SK-N-SH (cell line): ENCODE measurements around the gene HBG1. TPM values are rescaled to one million over a fixed set of nuclear protein-coding genes. Genes with fewer than 3 reads are reported as not detected.

Source experiments
- CTCF ChIA-PET: fragments of 300-600, 350-600 bp; formaldehyde crosslinking; extraction: SDS; loops from one replicate; lab custom pipeline; 2021; lab: Yijun Ruan, JAX
- POLR2A ChIA-PET: fragments of 350-600 bp; sonication (Branson Sonifier 250); formaldehyde crosslinking; extraction: SDS; loops from one replicate; lab custom pipeline; 2020; ENCODE audit warnings: antibody characterized with exemption, inconsistent platforms; lab: Yijun Ruan, JAX
- DNase-seq: peaks from one replicate; pipeline ENCODE4 v3.0.0; 2012
- H2AFZ ChIP-seq: fragments of 200-600 bp; sonication (generic); 2 replicates; pipeline ENCODE4 v1.8.1; 2016; ENCODE audit warnings: antibody characterized with exemption, mild to moderate bottlenecking, low read depth
- H3F3A ChIP-seq: fragments of 200-600 bp; sonication (generic); replicated peaks from 2 replicates; pipeline ENCODE3; 2016; ENCODE audit warnings: antibody characterized with exemption, mild to moderate bottlenecking; ENCODE audit not compliant: insufficient read depth
- H3K27ac ChIP-seq, 2 experiments: fragments of 200-500 bp in 1 of 2; fragments of 200-600 bp in 1 of 2; sonication (Bioruptor generic) in 1 of 2; sonication (generic), shearing (Covaris generic) in 1 of 2; 2 replicates each; pipeline versions ENCODE4 v1.5.1 to v1.6.1; 2014 to 2016; ENCODE audit warnings: low read depth in 2 of 2, inconsistent platforms in 1 of 2, low read length in 1 of 2, mild to moderate bottlenecking in 1 of 2, mixed read lengths in 1 of 2
- H3K27me3 ChIP-seq: fragments of 200-600 bp; sonication (generic), shearing (Covaris generic); 2 replicates; pipeline ENCODE4 v1.6.1; 2016; ENCODE audit warnings: mixed run types; ENCODE audit not compliant: insufficient read depth
- H3K36me3 ChIP-seq, 2 experiments: fragments of 200-500 bp in 1 of 2; fragments of 200-600 bp in 1 of 2; sonication (Bioruptor generic) in 1 of 2; sonication (generic) in 1 of 2; replicated peaks in 1 of 2; 2 replicates each; pipeline versions ENCODE3 to v1.5.1; 2014 to 2016; ENCODE audit warnings: low read length in 1 of 2, mild to moderate bottlenecking in 1 of 2; ENCODE audit not compliant: insufficient read depth in 2 of 2, control insufficient read depth in 1 of 2
- H3K4me1 ChIP-seq, 2 experiments: fragments of 200-500 bp in 1 of 2; fragments of 200-600 bp in 1 of 2; sonication (Bioruptor generic) in 1 of 2; sonication (generic), shearing (Covaris generic) in 1 of 2; 2 replicates each; pipeline versions ENCODE4 v1.5.1 to v1.6.1; 2014 to 2016; ENCODE audit warnings: low read depth in 1 of 2, low read length in 1 of 2, mixed run types in 1 of 2; ENCODE audit not compliant: insufficient read depth in 2 of 2, control insufficient read depth in 1 of 2
- H3K4me2 ChIP-seq: fragments of 200-600 bp; sonication (generic), shearing (Covaris generic); 2 replicates; pipeline ENCODE4 v1.6.1; 2017; ENCODE audit warnings: mixed run types
- H3K4me3 ChIP-seq, 2 experiments: fragments of 200-500 bp in 1 of 2; fragments of 200-600 bp in 1 of 2; sonication (Bioruptor generic) in 1 of 2; sonication (generic), shearing (Covaris generic) in 1 of 2; 2 replicates each; pipeline versions ENCODE4 v1.5.1 to v1.8.1; 2014 to 2016; ENCODE audit warnings: low read depth in 2 of 2, inconsistent platforms in 1 of 2, low read length in 1 of 2, mild to moderate bottlenecking in 1 of 2, mixed read lengths in 1 of 2, moderate library complexity in 1 of 2
- H3K79me2 ChIP-seq: fragments of 200-600 bp; sonication (generic); 2 replicates; pipeline ENCODE4 v1.8.1; 2017; ENCODE audit warnings: mild to moderate bottlenecking; ENCODE audit not compliant: insufficient read depth
- H3K9ac ChIP-seq: fragments of 200-600 bp; sonication (generic); 2 replicates; pipeline ENCODE4 v1.6.1; 2017; ENCODE audit warnings: mixed run types
- H3K9me2 ChIP-seq: fragments of 200-600 bp; sonication (generic); 2 replicates; pipeline ENCODE4 v1.6.1; 2017; ENCODE audit warnings: mixed run types
- H3K9me3 ChIP-seq: fragments of 200-600 bp; sonication (generic); 2 replicates; pipeline ENCODE4 v1.6.1; 2017; ENCODE audit warnings: mixed run types, mild to moderate bottlenecking, moderate library complexity
- H4K20me1 ChIP-seq: fragments of 200-600 bp; sonication (generic); 2 replicates; pipeline ENCODE4 v1.6.1; 2017; ENCODE audit warnings: mild to moderate bottlenecking, mixed run types; ENCODE audit not compliant: insufficient read depth
- CHD2 ChIP-seq: fragments of 150-350 bp; IDR thresholded peaks from 2 replicates; pipeline ENCODE4 v1.6.1; 2018; ENCODE audit warnings: low read length; ENCODE audit not compliant: partially characterized antibody
- CTCF ChIP-seq: fragments of 200-600 bp; sonication (generic); IDR thresholded peaks from 2 replicates; pipeline ENCODE4 v1.6.1; 2017; ENCODE audit warnings: antibody characterized with exemption, mild to moderate bottlenecking, moderate library complexity
- NRF1 ChIP-seq: IDR thresholded peaks from 2 replicates; pipeline ENCODE4 v1.6.1; 2012; ENCODE audit warnings: low read depth, mild to moderate bottlenecking, low read length
- POLR2AphosphoS5 ChIP-seq: IDR thresholded peaks from 2 replicates; pipeline ENCODE4 v1.6.1; 2012; ENCODE audit warnings: low read depth, low read length
- RFX5 ChIP-seq: IDR thresholded peaks from 2 replicates; pipeline ENCODE4 v1.6.1; 2012; ENCODE audit warnings: mild to moderate bottlenecking, improper control_type of control experiment, low read length
- RXRA ChIP-seq: IDR thresholded peaks from 2 replicates; pipeline ENCODE4 v1.4.0; 2012; ENCODE audit warnings: low read depth, mild to moderate bottlenecking, borderline replicate concordance
- SIN3A ChIP-seq: IDR thresholded peaks from 2 replicates; pipeline ENCODE4 v1.6.1; 2012; ENCODE audit warnings: low read depth, mild to moderate bottlenecking, low read length, moderate library complexity, borderline replicate concordance
- YY1 ChIP-seq: IDR thresholded peaks from 2 replicates; pipeline ENCODE4 v1.4.0; 2012; ENCODE audit warnings: low read depth, mild to moderate bottlenecking
- ZBTB33 ChIP-seq: IDR thresholded peaks from 2 replicates; pipeline ENCODE4 v1.4.0; 2012; ENCODE audit warnings: low read depth, borderline replicate concordance
- WGBS: methylation state at CpG from one replicate; pipeline ENCODE4 v1.1.6; 2017; ENCODE audit warnings: low lambda C conversion rate; 5-methylcytosine and 5-hydroxymethylcytosine counted together
- polyA plus RNA-seq, 3 experiments: library from polyadenylated mRNA; depleted of rRNA; stranded (reverse); fragments of >200 nt; gene quantifications; 2 replicates each; pipeline ENCODE4 v1.2.3, GENCODE V29; 2012
- TF ChIP-seq, protein P1 (sequence below): IDR thresholded peaks from 2 replicates; pipeline ENCODE4 v1.4.0; 2012; ENCODE audit warnings: low read depth

Gene HBG1
- polyA plus RNA-seq, 1 of the 3 experiments (the other 2 are of a cell fraction): not detected

GRCh38 chr11:5269715-5270147, 20.1 kb upstream of the HBG1 start, which contains the start of gene HBE1:
TSS of gene HBE1 (minus strand) at chr11:5269945. CDS start at chr11:5269890, 55 bp downstream.
- ChIA-PET POLR2A (no interaction called here), CTCF (no interaction called here)
- 5% methylated on average over 4 of the region's 4 CpGs for WGBS
- no peak within 1 kb of the TSS for H3K4me3 ChIP-seq
- H3K9ac ChIP-seq: no peak within 1 kb of the TSS
- TF ChIP-seq YY1 (no peak), POLR2AphosphoS5 (no peak), ZBTB33 (no peak), CHD2 (no peak), NRF1 (no peak), SIN3A (no peak)
- TF ChIP-seq, protein P1, sequence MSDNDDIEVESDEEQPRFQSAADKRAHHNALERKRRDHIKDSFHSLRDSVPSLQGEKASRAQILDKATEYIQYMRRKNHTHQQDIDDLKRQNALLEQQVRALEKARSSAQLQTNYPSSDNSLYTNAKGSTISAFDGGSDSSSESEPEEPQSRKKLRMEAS: no peak
- H3K27me3 ChIP-seq: peaks cover 22% of the 10 kb centered on the region
- no peaks in the 10 kb centered on the region for H3F3A ChIP-seq
- no peaks in the 10 kb centered on the region for H3K9me2 ChIP-seq
- no peak within 1 kb of the TSS for H3K27ac ChIP-seq
- no peaks in the 10 kb centered on the region for H4K20me1 ChIP-seq
- H3K4me1 ChIP-seq: no peaks in the 10 kb centered on the region
- no peaks in the 10 kb centered on the region for H3K79me2 ChIP-seq
- DNase-seq: no peak
- H3K36me3 ChIP-seq: no peaks in the 10 kb centered on the region
- no peak within 1 kb of the TSS for H3K4me2 ChIP-seq
- no peak within 1 kb of the TSS for H2AFZ ChIP-seq
- H3K9me3 ChIP-seq: no peaks in the 10 kb centered on the region

DNA sequence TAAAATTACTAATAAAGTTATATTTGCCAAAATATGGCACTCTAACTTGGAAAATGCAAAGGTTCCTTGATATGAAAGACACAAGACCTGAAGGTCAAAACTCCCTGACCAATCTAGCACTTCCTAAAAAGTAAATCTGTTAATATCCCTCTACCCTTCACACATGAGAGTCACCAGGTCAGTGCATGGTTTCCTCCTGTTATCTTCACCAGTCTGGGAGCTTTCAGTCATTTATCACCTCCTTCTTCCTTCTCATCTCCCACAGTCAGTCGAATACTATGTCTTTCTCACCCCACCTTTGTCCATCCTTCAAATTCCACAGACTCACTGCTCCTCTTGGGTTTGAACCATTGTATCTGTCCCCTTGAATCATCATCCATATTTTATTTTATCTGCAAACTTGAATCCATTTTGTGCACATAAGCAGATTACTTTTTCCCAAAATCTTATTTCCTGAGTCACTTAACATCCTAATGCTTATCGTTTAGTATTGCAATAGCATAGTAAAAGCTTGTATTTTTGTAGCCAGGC, 17.4 kb upstream of the HBG1 start:
- H3K4me3 ChIP-seq: no peak overlapping the region
- H3K4me2 ChIP-seq: no peak overlapping the region
- DNase-seq: no peak
- H3K9me3 ChIP-seq: no peaks in the 10 kb centered on the region
- ChIA-PET POLR2A (no interaction called here), CTCF (interaction anchor here (0.7 kb wide), 1 partner anchor 57 kb away, joined by 3 read pairs; no protein-coding TSS in a partner anchor)
- H3K79me2 ChIP-seq: no peaks in the 10 kb centered on the region
- H4K20me1 ChIP-seq: no peaks in the 10 kb centered on the region
- no peak overlapping the region for H3K9ac ChIP-seq
- TF ChIP-seq CTCF: no peak
- TF ChIP-seq RXRA: no peak
- no peak for TF ChIP-seq RFX5
- WGBS: 3% methylated on average over 2 of the region's 2 CpGs
- H3K4me1 ChIP-seq: no peaks in the 10 kb centered on the region
- H2AFZ ChIP-seq: no peak overlapping the region
- H3K36me3 ChIP-seq: no peaks in the 10 kb centered on the region
- H3F3A ChIP-seq: no peaks in the 10 kb centered on the region
- no peak overlapping the region for H3K27ac ChIP-seq
- peaks cover 22% of the 10 kb centered on the region for H3K27me3 ChIP-seq
- H3K9me2 ChIP-seq: no peaks in the 10 kb centered on the region
